Muscle of back (tissue), 11 donors: ENCODE data around the gene MOB3B. TPM values are rescaled to one million over a fixed set of nuclear protein-coding genes. Genes with fewer than 3 reads are reported as not detected.
A peak's percentile ranks its signal among the peaks of the same experiment; 100 is the strongest.
"Not testable (repeated sequence)": the region's sequence is repeated elsewhere in the genome, so short reads cannot be mapped to it uniquely, and the experiment has no call there.

Experiments
- DNase-seq, 3 donors: peaks; one replicate each; pipeline versions ENCODE4 v3.0.0 to v3.0.0-alpha.2; 2013
- polyA plus RNA-seq, 10 donors: library from polyadenylated mRNA; unstranded; fragments of 120-200 nt; gene quantifications; one replicate each; pipeline ENCODE4 v1.2.1, GENCODE V29; 2013; ENCODE audit not compliant: insufficient read length in 10 of 10

The MOB3B gene
- polyA plus RNA-seq, 10 donors: 2.4 to 5.1 (median 2.7) TPM

DNA sequence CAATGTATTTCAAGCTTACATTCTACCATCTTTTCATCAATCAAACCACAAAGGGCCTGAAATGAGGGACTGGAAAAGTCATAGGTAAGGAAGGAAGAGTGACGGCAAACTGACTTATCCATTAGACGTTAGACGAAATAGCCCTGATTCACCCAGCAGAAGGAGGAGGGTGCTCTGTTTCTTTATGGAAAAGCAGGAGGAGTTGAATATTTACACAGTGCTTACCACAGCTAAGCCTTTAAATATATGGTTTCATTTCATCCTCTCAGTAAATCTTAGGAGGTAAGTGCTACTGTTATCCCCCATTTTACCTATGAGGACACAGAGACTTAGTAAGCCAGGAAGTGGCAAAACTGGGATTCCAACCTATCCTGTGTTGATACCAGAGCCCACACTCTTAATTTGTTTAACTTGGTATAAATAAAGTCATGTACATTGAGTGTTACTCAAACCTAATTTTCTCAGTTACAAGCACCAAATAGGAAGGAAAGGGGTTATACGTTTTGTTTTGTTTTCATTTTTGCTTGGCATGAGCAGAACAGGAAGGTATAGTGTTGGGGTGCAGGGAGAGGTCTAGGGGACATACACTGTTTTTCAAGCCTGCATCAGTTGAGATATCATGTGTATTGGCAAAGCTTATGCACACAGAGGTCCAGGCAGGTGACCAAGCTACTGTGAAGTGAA, 103.6 kb downstream of the MOB3B start:
- DNase-seq: no peak

DNA sequence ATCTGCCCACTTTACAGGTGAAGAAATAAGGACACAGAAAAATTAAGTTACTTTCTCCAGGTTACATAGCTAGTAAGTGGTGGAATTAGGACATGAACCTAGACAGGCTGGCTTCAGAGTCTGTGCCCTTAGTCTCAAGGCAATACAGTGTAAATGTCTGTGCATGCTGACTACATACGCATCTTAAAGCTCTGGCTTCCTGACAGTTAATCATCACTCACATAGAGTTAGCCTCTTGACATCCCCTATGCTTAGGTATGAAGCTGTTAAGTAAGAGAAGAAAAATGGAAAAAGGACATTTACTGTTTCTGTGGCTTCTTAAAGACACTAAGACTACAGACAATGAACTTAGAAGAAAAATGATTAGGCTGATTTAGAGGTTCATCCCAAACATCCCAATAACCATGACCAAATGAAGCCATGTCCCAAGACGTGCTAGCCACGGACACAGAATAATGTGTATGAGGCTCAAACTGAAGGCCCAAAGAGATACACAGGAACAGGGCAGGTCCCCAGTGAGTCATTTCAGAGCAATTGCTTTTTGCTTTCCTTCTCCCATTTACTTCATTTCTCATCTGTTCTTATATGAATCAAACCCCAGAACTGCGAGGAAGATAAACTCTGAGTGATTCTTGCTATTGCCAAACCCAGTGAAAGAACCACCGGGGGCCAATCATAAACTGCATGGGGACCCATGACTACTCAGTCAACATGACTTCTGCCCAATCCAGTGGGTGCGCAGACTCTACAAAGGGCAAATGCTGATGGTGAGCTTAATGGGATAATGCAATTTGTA, 105.5 kb downstream of the MOB3B start:
- DNase-seq: no peak

DNA sequence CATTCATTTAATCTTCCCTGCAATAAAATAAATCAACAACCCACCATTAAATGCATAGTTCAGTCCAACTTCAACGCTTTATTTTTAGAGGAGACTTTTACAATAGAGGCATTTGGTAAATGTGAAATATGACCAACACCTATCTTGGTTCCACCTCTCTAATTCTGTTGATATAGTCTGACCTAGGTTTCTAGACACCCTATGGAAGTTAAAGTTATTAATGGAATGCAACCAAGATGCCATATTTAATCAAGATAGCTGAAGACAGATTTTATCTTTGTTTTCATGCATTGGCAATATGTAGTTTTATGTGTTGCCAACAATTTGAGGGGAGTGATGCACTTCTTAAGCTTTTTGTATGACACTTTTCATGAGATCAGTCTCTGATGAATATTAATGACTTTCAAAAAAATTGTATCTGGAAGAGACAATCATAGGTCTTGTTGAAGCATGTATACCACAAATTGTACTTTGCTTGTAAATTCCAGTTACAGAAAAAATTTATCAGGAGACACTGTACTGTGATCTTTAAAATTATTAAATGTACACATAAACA, 107.3 kb downstream of the MOB3B start:
- DNase-seq: no peak

DNA sequence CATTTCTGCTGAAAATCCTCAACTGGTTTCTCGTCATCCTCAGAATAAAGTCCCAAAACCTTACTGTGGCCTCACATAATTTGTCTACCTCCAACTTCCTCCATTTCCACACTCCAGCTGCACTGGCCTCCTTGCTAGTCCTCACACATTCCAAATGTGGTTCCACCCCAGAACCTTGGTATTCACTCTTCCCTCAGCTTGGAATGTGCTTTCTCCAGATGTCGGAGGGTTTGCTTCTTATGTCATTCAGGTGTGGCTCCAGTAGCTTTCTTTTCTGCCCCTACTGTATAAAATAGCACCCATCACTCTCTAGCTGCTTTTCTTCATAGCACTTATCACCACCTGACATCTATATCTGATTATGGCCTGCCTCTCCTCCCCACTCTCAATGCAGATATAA, 108.0 kb downstream of the MOB3B start:
- no peak for DNase-seq

DNA sequence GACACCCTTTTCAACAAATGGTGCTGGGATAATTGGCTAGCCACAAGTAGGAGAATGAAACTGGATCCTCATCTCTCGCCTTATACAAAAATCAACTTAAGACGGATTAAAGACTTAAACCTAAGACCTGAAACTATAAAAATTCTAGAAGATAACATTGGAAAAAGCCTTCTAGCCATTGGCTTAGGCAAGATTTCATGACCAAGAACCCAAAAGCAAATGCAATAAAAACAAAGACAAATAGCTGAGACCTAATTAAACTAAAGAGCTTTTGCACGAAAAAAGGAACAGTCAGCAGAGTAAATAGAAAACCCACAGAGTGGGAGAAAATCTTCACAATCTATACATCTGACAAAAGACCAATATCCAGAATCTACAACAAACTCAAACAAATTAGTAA, 110.1 kb downstream of the MOB3B start:
- not testable (repeated sequence) for DNase-seq

DNA sequence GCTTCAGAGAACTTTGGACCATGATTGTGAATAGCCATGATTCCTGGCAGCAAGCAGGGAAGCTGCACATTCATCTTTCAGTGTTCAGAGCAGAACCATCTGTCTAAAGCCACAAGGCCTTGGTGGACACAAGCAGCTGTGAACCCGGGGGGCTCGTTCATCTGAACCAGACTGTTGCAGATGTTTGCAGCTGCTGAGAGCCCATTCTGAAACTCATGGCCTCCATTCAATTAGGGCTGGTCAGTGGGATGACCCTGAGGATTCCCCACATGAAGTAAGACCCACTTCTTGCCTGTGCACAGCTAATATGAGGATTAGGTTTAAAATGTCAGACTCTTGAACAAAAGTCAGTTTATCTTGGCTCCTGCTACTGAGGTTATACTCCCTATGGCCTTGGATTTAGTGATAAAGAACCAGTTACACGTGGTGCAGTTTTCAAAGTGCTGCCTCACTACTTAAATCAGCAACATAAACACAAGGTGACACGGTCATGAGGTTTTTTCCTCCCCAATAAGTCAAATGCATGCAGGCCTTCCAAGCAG, 115.3 kb downstream of the MOB3B start:
- DNase-seq: peak; percentile 82 to 96 (median 90)

DNA sequence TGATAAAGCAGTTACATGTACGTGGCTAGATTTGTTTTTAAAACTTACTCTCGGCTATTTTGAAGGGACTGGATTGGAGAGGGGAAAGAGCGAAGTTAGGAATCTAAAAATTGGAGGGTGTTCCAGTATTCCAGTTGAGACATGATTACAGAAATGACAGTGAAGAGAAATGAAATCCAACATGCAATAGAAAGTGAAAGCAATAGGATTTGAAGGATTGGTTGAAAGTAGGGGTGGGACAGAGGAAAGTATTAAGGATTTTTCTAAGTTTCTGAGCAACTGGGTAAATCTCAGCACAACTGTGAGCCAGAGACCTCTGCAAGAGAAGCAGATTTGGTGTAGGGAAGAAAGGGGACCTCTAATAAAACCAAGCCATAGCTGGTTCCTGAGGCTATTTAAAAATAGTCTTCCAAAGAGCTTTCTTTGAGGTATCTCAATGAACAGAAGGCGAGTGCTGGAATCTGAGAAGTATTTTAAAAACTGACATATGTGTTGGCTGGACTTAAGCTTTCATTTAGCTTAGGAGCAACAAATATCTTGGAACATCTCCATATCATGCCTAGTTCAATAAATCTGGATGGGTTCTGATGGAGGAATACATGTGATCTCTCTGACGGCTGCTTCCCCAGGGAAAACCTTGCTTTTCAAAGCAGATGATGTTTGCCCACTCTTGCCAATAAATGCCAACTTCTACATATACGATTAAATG, 115.9 kb downstream of the MOB3B start:
- DNase-seq: peak in 1 of 3 donors; percentile 52

DNA sequence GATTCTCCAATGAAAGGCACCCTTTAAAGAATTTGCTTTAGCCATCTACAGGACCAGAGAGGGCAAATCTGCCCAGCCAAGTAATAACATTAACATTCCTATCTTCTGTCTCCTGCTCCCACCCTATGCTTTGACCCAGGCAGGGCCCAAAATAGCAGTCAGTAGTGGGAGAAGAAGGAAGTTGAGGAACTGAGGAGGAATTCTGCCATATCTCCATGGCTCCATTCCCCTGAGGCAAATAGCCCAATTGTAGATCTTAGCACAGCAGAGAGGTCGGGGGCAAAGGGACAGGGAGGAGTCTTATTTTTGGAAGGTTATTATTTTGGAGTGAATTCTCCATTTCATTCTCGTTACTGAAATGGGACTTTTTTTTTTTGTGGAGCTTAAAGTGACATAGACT, 116.7 kb downstream of the MOB3B start:
- no peak for DNase-seq

DNA sequence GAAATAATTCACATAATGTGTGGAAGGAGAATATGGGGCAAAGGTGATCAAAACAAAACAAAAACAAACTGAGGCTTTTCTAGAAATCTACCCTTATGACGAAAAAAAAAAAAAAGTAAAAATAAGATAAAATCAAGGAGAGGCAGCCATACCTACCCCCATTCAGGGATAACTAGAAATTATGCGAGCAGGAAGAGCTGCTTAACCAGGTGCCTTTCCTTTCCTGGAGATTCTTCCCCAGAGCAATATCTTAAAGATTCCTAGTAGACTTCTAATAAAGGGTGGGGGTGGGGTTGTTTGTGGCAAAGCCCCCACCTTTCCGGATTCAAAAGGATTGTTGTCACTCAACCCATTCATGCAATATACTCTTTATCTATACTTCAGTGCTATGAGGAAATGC, 117.5 kb downstream of the MOB3B start:
- DNase-seq: no peak

DNA sequence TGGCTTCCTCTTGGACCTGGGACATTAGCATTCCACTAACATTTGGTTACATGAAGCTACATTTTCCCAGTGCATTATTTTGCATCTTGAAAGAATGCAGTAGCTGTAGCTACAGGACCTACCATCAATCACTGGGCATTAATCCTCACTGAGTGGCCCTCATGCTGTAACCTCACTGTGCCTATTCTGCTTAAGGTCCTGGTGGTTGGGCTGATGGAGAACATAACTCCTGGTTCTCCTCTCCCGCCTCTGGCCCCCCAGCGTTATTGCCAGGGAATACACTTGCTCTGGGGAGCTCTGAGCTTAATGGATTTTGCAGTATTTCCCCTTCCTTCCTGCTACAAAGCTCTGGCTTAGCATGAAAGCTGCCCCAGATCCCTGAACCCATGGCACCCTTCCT, 121.1 kb downstream of the MOB3B start:
- DNase-seq: no peak

DNA sequence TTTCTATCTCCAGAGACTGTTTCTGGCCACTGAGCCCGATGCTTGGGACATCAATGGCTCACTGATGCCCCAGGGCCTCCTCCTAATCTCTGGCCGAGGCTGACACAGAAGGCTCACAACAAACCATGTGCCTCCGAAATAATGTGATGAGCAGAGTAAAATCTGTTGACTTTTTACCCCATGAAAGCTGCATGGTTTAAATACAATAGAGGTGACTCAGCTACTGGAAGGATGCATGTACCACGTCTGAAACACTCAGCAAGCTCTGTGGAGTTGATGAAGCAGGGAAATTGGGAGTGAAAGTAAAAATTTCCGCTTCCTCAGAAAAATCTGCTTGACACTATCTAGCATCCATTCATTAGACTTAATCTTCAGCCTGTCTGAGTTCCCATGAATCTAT, 121.6 kb downstream of the MOB3B start:
- DNase-seq: peak in 1 of 3 donors; percentile 33

DNA sequence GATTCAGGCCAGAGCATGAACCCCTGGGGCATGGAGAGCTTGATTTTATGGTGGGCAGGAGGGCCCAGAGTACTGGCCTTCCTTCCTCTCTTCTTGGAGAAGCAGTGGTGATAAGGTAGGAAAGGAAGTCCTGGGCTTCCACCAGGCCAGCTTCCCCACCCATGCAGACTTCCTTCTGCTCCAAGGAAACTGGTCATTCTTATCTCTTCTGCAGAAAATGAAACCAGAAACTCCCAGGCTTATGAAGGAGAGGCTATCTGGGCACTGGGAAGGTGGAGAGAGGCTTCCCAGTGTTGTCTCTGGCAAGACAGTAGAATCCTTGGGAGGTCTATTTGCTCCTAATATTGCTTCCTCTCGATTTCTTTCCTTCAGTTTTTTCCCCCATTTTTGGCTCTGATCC, 122.1 kb downstream of the MOB3B start:
- DNase-seq: no peak

DNA sequence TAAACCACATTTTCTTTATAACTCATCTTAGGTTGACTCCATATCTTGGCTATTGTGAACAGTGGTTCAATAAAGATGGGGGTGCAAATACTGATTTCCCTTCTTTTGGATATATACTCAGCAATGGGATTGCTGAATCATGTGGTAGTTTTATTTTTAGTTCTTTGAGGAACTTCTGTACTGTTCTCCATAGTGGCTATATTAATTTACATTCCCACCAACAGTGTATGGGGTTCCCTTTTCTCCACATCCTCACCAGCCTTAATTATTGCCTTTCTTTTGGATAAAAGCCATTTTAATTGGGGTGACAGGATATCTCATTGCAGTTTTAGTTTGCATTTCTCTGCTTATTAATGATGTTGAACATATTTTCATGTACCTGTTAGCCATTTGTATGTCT, 125.0 kb downstream of the MOB3B start:
- DNase-seq: no peak

DNA sequence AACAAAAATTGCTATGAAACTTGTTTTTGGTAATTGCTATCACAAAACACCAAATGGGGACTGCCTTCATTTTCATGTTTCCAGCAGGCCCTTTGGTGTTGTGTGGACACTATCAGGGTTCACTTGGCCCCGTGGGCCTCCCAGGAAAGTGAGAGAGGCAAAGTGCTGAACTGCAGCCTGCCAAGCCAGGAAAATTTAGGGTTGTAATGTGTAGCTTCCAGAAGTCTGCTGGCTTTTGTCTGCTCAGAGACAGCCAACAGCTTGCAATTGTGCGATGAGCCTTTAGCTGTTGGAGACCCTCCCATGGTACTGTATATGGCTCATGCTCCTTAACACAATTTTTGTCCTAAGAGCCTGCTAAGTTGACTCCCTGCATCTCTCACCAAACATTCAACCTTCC, 127.0 kb downstream of the MOB3B start:
- DNase-seq: peak in 1 of 3 donors; percentile 41

DNA sequence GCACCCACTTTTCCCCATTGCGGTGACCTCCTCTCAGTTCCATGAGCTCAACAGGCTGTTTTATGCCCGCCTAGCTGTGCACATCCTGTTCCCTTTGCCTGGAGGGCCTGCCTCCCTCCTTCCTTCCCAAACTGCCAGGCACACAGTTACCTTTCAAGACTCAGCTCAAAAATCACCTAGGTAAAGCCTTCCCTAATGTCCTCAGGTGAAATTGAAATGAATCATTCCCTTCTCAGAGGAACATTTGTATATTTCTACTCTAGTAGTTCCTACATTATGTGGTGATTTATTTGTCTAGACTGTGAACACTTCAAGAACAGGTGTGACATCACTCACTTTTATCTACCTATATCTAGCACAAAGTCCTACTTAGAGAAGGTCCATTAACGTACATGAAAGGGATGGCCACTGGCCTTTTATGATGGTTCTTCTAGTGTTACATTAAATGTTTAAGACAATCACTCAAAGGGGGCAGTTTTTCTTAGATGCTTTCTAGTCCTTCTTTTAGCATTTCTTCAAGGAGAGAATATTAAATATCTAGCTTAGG, 129.2 kb downstream of the MOB3B start:
- no peak for DNase-seq

DNA sequence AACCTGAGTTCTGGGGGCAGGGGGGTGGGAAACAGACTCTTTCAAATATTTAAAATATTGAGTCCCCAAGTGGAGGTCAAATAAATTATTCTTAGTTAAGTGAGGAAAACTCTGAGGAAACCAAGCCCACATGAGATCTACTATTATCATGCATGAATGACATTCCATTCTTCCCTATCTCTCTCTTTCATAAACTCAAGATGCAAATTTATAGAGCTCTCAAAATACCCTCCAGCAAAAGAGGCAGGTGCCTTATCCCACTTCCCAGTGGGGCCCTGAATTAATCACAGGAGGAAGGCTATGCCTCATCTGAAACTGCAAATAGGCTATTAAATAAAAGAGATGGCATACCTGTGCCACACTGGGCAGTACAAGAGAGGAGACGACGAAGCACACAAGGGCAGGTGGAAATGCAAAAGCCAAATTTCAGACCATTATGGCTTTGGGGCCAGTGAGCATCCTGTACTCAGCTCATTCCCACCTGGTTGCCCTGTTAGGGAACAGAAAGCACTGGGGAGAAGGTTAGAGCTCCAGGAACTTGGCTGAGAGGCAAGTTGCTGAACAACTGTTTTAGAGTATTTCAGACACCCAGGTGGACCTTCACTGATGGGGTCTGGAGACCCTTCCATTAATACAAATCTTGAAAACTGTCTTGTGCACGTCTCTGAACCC, 130.5 kb downstream of the MOB3B start:
- DNase-seq: no peak

DNA sequence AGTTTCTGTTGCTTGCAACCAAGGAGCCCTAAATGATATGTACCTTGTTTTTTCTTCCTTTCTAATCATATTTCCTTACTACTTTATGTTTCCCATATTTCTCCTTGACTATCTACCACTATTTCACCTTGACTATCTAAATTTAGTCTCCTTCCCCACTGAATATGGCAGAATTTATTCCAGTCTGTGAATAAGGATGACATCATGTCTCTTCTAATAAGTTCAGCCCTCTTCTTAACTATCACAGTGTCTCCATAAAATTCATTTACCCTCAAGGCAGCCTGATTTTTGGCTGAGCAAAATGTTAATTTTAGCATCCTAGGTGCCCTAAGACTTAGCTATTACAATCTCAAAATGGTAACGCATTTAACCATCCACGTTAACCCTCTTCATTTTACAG, 133.1 kb downstream of the MOB3B start:
- DNase-seq: no peak

DNA sequence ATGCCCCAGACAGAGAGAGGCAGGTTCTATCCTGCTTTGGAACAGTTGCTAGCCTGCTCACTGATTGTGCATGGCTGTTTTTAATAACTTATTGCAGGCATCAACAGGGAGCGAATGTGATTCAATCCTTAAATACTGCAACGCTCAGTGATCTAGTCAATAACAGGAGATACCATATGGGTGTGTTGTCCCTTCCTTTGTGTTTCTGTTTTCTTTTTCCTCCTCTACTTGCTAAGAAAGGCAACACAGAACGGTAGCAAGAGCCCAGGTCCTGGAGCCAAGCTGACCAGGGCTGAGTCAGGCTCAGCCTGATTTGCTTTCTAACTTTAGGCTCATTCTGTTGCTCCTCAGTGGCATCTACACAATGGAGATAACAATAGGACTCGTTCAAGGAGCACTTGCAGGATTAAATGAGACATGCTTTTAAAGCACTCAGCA, 134.1 kb downstream of the MOB3B start:
- no peak for DNase-seq

DNA sequence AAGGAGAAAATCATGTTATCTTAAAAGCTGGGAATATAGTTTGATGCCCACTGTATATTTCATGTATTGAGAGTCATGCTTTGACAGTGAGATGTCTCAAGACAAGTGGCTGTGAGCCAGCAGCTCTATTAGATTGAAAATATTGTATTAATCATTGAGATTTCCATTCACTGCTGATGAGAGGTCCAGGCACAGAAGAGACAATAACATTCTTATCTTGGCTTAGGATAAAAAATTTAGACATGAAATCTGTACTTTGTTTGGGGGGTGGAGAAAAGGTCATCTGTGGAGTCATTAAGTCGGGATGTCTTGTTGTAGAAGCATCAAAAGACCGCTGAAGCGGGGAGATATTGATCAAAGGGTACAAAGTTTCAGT, 134.8 kb downstream of the MOB3B start:
- no peak for DNase-seq

DNA sequence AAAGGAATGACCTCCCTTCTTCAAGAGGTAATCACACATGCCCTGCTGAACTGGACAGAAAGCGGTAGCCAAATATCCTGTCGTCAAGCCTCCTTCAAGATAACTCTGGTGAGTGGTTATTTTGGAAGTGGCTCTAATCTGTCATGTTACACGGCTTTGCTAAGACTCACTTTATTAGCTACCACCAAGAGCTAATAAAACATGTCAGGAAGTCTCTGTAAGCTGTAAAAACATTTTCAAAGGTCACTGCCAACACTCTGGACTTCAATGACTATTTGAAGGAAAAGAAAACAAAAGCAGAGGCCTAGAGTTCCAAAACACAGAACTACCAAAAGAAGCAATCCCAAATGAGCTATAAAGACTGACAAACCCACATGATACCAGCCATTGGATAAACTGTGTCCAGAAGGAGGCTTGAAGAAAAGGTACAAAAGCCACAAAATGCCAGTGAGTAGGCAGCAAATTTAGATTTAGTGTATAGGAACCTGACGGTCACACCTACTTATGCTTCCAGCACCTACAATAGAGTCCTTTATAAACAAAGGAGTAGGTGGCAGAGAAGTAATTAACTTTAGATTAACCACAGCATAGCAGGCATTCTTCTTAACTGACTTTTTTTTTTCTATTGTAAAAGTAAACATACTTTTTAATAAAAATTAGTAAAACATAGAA, 135.3 kb downstream of the MOB3B start:
- DNase-seq: no peak
